Testis (tissue), 3 donors: Measurements from ENCODE around the gene BCAS3. TPM values are rescaled to one million over a fixed set of nuclear protein-coding genes. Genes with fewer than 3 reads are reported as not detected.

Experiments used
- DNase-seq: peaks from one replicate; pipeline ENCODE4 v3.0.0-alpha.2; 2019
- H3K27ac ChIP-seq, 2 donors: fragments of 200-600 bp; sonication (generic); one replicate each; pipeline ENCODE4 v1.5.1; 2019
- H3K27me3 ChIP-seq: fragments of 200-600 bp; sonication (generic); one replicate; pipeline ENCODE4 v1.5.1; 2019
- H3K36me3 ChIP-seq: fragments of 200-600 bp; sonication (generic); one replicate; pipeline ENCODE4 v1.5.1; 2017; ENCODE audit warnings: low read depth; ENCODE audit errors: missing control alignments
- H3K4me1 ChIP-seq: fragments of 200-600 bp; sonication (generic); one replicate; pipeline ENCODE4 v1.5.1; 2019
- H3K4me3 ChIP-seq, 2 donors: fragments of 200-600 bp; sonication (generic); one replicate each; pipeline ENCODE4 v1.5.1; 2017 to 2019
- H3K9me3 ChIP-seq: fragments of 200-600 bp; sonication (generic); one replicate; pipeline ENCODE4 v1.5.1; 2017
- CTCF ChIP-seq, 3 experiments: fragments of 450-650 bp in 2 of 3; fragments of 200-600 bp in 1 of 3; sonication (generic) in 1 of 3; IDR thresholded peaks; one replicate each; pipeline ENCODE4 v1.5.1; 2016 to 2019; ENCODE audit warnings: antibody characterized with exemption in 3 of 3, mild to moderate bottlenecking in 2 of 3, moderate library complexity in 1 of 3
- POLR2A ChIP-seq: fragments of 450-650 bp; IDR thresholded peaks from one replicate; pipeline ENCODE4 v1.6.1; 2017; ENCODE audit warnings: antibody characterized with exemption, mild to moderate bottlenecking, moderate library complexity
- WGBS, 2 donors: methylation state at CpG; one replicate each; pipeline ENCODE4 v1.1.5; 2018; 5-methylcytosine and 5-hydroxymethylcytosine counted together
- intact Hi-C: fragments of 100-400 bp; cut with DNase I; formaldehyde crosslinking; loops from one replicate; pipeline ENCODE4 v1.15.1; 2023; ENCODE audit warnings: low total_unique reads
- polyA plus RNA-seq: library from polyadenylated mRNA; stranded (reverse); fragments of 350-450 nt; fragmentation: Illumina TruSeq; extraction: RNeasy Lipid Tissue Mini Kit (QIAGEN cat#74804); gene quantifications from one replicate; pipeline ENCODE4 v1.2.3, GENCODE V29; 2014; ENCODE audit warnings: low read depth, low replicate concordance; ENCODE audit not compliant: insufficient read depth
- total RNA-seq, 2 donors: library from RNA; depleted of rRNA; stranded (reverse); fragments of >200 nt; gene quantifications; one replicate each; pipeline ENCODE4 v1.2.3, GENCODE V29; 2016

The BCAS3 gene
- total and polyA plus RNA-seq, 3 donors from 2014 or later: 54.8 to 96.7 (median 73.0) TPM

GRCh38 chr17:60652454-60653247 is 25.0 kb upstream of the BCAS3 start:
- Histone ChIP-seq H3K4me1 (no peaks in the 10 kb centered on the region), H3K9me3 (no peaks in the 10 kb centered on the region), H3K27me3 (no peaks in the 10 kb centered on the region), H3K4me3 (no peak overlapping the region), H3K36me3 (no peaks in the 10 kb centered on the region), H3K27ac (no peak overlapping the region)
- TF ChIP-seq CTCF (IDR thresholded peaks at IDR 0.05): no peak
- intact Hi-C loops: no loop called here
- 83 to 100% methylated on average over 2 of the region's 2 CpGs for WGBS, 2 donors
- no peak for DNase-seq

- intact Hi-C loops: no loop called here
- no peak overlapping the region for H3K4me3 ChIP-seq
- no peak for DNase-seq
- no peak overlapping the region for H3K27ac ChIP-seq
- no peaks in the 10 kb centered on the region for H3K9me3 ChIP-seq
- 77 to 100% methylated on average over 1 of the region's 1 CpG for WGBS, 2 donors
- H3K36me3 ChIP-seq: no peaks in the 10 kb centered on the region
- H3K27me3 ChIP-seq: no peaks in the 10 kb centered on the region
- no peak for TF ChIP-seq POLR2A
- no peak for TF ChIP-seq CTCF (IDR thresholded peaks at IDR 0.05)
- H3K4me1 ChIP-seq: no peaks in the 10 kb centered on the region
Observed at GRCh38 chr17:60653569-60653968, 24.1 kb upstream of the BCAS3 start.

GRCh38 chr17:60656499-60656898 is 21.2 kb upstream of the BCAS3 start:
- TF ChIP-seq POLR2A: no peak
- no peak for TF ChIP-seq CTCF (IDR thresholded peaks at IDR 0.05)
- WGBS, 2 donors: 91 to 96% methylated on average over 5 of the region's 5 CpGs

GRCh38 chr17:60659156-60659555 is 18.5 kb upstream of the BCAS3 start:
- WGBS, 2 donors: 57 to 58% methylated on average over 1 of the region's 1 CpG
- no peaks in the 10 kb centered on the region for H3K9me3 ChIP-seq
- DNase-seq: no peak
- intact Hi-C loops: no loop called here
- no peaks in the 10 kb centered on the region for H3K36me3 ChIP-seq
- no peak for TF ChIP-seq CTCF (IDR thresholded peaks at IDR 0.05)
- no peak for TF ChIP-seq POLR2A
- no peak overlapping the region for H3K27ac ChIP-seq
- H3K4me1 ChIP-seq: no peaks in the 10 kb centered on the region
- no peaks in the 10 kb centered on the region for H3K27me3 ChIP-seq
- no peak overlapping the region for H3K4me3 ChIP-seq

More at GRCh38 chr17:60656499-60656898, 21.2 kb upstream of the BCAS3 start:
- DNase-seq: no peak
- no peaks in the 10 kb centered on the region for H3K4me1 ChIP-seq
- no peak overlapping the region for H3K27ac ChIP-seq
- H3K36me3 ChIP-seq: no peaks in the 10 kb centered on the region
- no peaks in the 10 kb centered on the region for H3K27me3 ChIP-seq
- no peak overlapping the region for H3K4me3 ChIP-seq
- H3K9me3 ChIP-seq: no peaks in the 10 kb centered on the region
- intact Hi-C loops: no loop called here

GRCh38 chr17:60661489-60661888 is 16.2 kb upstream of the BCAS3 start:
- Histone ChIP-seq H3K27me3 (no peaks in the 10 kb centered on the region), H3K9me3 (no peaks in the 10 kb centered on the region), H3K27ac (no peak overlapping the region), H3K4me3 (no peak overlapping the region), H3K4me1 (no peaks in the 10 kb centered on the region), H3K36me3 (no peaks in the 10 kb centered on the region)
- no peak for DNase-seq
- WGBS, 2 donors: 86 to 90% methylated on average over 2 of the region's 2 CpGs
- no peak for TF ChIP-seq CTCF (IDR thresholded peaks at IDR 0.05)
- no peak for TF ChIP-seq POLR2A
- intact Hi-C loops: no loop called here
